Measurements from ENCODE around the gene CASZ1.

DNA sequence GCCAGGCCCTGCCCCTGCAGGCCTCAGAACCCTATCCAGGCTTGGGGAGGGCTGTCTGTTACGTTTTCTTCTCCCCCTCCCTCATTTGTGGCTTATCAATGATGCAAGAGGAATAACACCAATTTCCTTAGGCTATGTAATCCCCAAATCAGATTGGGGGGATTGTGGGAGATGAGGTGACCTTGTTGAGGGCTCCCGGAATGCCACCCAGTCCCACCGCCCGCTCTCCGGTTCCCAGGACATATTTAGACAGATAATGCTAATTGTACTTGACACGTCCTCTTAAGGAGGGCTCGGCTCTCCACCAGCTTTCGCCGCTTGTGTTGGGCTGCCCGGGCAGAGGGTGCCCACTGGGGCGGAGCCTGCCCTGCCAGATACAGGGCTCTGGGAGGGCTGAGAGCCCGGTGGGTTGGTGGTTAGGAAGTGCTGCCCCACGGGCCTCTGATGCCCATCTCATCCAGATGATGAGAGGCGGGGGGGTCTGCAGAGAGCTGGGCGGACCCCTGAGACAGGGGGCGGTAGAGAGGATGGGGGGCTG, 90.0 kb downstream of the CASZ1 start:
- TF ChIP-seq ZNF274 (IDR thresholded peaks at IDR 0.05; ENCODE audit: low read depth, low read length) (no peak), YY1 (IDR thresholded peaks at IDR 0.05; ENCODE audit: insufficient read depth, insufficient read length) (no peak), SUZ12 (IDR thresholded peaks at IDR 0.05; ENCODE audit: extremely low read depth, insufficient read depth, insufficient read length) (no peak)
